Activated T-cell treated with anti-CD3 and anti-CD28 coated beads, Interleukin-2, amount 50 U/mL, for 72 hours (primary cell): ENCODE data around the gene STX8. TPM values are rescaled to one million over a fixed set of nuclear protein-coding genes. Genes with fewer than 3 reads are reported as not detected.

Source experiments
- ATAC-seq, 2 donors: fragments of 150-1000 bp; cut with Tn5 transposase; replicated peaks in 1 of 2; 2 replicates each; pipeline ENCODE4 v1.10.0; 2021; ENCODE audit warnings: moderate library complexity in 2 of 2, mild to moderate bottlenecking in 1 of 2
- DNase-seq, 2 donors: peaks; one replicate each; pipeline ENCODE4 v3.0.0; 2021 to 2022; ENCODE audit warnings: mixed read lengths in 1 of 2
- H3K27ac Mint-ChIP-seq: one replicate; pipeline ENCODE4 v1.8.0; 2022; ENCODE audit warnings: mild to moderate bottlenecking, moderate library complexity, mixed read lengths
- H3K27me3 Mint-ChIP-seq: one replicate; pipeline ENCODE4 v1.8.0; 2022; ENCODE audit warnings: low read depth, mixed read lengths
- H3K36me3 Mint-ChIP-seq, 2 donors: one replicate each; pipeline ENCODE4 v1.8.0; 2022; ENCODE audit warnings: mixed read lengths in 2 of 2, mild to moderate bottlenecking in 1 of 2; ENCODE audit not compliant: insufficient read depth in 2 of 2
- H3K4me1 Mint-ChIP-seq: one replicate; pipeline ENCODE4 v1.8.0; 2022; ENCODE audit warnings: low read depth, mixed read lengths
- H3K4me3 Mint-ChIP-seq, 2 donors: one replicate each; pipeline ENCODE4 v1.8.0; 2022; ENCODE audit warnings: mild to moderate bottlenecking in 2 of 2, mixed read lengths in 2 of 2, moderate library complexity in 2 of 2
- H3K9me3 Mint-ChIP-seq, 2 donors: one replicate each; pipeline ENCODE4 v1.8.0; 2022; ENCODE audit warnings: mixed read lengths in 2 of 2
- total RNA-seq, 2 donors: library from RNA; stranded (reverse); gene quantifications; one replicate each; pipeline ENCODE4 v1.2.3, GENCODE V29; 2022

The STX8 gene
- total RNA-seq, 2 donors from 2014 or later, result 53.8 to 61.3 TPM

DNA sequence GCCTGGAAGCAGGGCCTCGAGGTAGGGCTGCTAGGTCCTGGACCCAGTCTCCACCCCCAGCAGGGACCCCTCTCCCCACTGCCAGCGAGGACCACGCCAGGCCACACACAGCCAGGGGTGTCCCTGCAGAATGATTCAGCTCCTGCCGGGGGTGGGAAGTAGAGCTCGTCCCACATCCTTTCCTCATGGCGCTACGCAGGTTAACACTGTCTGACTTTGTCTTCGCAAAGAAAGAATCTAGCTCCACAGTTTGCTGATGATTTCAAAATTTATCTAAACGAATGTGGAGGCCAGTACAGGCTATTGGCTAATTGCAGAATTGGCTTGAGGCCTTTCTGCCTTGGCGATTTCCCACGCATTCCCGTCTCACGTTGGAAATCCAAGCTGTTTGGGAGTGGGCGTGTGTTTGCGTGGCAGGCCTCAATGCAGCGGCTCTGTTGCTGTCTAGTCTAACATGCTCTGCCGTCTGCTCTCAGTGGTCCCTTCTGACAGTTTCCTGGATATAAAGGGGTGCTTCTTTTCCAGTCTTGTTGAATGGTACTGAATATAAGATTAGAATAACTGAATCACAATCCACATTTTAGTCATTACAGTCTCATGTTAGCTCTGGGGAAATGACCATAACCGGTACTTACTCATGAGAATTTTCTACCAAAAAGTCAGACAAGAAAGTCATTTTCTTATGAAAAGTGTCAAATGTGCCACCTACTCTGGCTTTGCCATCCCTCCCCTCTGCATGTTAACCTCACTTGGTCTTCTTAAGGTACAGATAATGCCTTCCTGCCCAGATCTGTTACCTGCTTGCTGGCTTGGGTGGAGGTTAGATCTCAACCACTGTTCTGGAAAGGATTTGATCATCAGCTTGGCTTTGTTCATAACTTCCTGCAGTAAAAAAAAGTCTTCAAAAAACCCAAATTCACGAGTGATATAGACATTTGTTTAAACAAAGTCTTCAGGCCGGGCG is 301.9 kb downstream of the STX8 start:
- H3K4me1 Mint-ChIP-seq, result peaks cover 33% of the 10 kb centered on the region
- no peaks in the 10 kb centered on the region for H3K27me3 Mint-ChIP-seq
- peaks cover 0 to 3% of the 10 kb centered on the region in 2 donors for H3K36me3 Mint-ChIP-seq
- H3K27ac Mint-ChIP-seq, result peak overlapping the region; percentile 62
- H3K4me3 Mint-ChIP-seq, result peak overlapping the region; percentile 54 to 79
- H3K9me3 Mint-ChIP-seq, result no peaks in the 10 kb centered on the region
- ATAC-seq (peak; percentile 97 to 98), DNase-seq (peak; percentile 61 to 72)

DNA sequence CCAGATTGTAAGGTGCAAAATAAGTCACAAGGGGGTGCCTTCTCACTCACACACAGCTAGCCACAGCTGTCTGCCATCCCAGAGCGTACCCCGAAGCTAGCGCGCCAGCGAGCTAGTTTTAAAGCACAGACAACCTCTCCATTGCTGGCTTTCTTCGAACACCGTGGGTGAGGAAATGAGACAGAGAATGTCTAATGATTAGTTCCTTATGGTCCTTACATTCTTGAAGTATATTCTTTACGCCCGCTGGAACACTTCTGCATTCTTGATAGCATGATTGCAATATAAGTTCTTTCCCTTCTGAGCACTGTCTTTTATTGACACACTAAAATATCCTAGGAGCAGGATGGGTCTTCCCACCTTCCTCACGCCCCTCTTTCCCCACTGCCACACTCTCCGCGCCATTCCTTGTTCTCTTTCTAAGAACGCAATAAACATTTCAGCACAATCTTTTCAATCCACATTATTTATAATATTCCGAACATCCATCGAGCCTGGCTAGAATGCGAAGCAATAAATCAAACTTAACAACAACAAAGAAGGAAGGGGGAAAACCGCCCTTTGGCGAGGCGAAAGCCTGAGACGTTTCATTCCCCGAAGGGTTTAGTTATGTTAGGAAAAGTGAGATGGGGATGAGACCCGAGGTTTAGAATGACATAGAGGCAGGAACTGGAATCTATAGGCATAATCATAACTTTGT is 303.0 kb downstream of the STX8 start:
- peak overlapping the region; percentile 27 for H3K27ac Mint-ChIP-seq
- no peaks in the 10 kb centered on the region for H3K9me3 Mint-ChIP-seq
- DNase-seq (no peak), ATAC-seq (no peak)
- H3K4me3 Mint-ChIP-seq, result peak overlapping the region; percentile 0 to 7
- no peaks in the 10 kb centered on the region for H3K27me3 Mint-ChIP-seq
- peaks cover 0 to 3% of the 10 kb centered on the region in 2 donors for H3K36me3 Mint-ChIP-seq
- H3K4me1 Mint-ChIP-seq, result peaks cover 33% of the 10 kb centered on the region

DNA sequence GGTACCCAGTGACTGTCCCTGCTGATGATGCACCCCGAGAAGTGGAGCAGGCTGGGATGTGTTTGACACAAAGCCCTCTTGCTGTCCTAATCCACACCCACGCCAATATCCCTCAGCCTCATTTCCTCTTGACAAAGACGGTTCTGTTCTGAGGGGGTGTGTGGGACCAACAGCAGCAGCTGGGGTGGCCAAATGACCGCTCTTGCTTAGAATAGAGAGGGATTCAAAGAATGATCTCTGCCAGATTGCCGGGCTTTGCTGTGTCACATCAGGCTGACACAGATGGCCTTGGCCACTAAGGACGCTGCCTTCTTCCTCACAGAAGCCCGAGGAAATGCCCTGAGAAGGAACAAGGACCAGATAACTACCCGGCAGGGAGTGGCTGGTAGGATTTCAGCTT is 303.6 kb downstream of the STX8 start:
- DNase-seq, result no peak
- H3K4me3 Mint-ChIP-seq, result no peak overlapping the region
- peaks cover 0 to 3% of the 10 kb centered on the region in 2 donors for H3K36me3 Mint-ChIP-seq
- H3K4me1 Mint-ChIP-seq, result peaks cover 33% of the 10 kb centered on the region
- H3K27ac Mint-ChIP-seq, result no peak overlapping the region
- H3K27me3 Mint-ChIP-seq, result no peaks in the 10 kb centered on the region
- no peaks in the 10 kb centered on the region for H3K9me3 Mint-ChIP-seq
- no peak for ATAC-seq

DNA sequence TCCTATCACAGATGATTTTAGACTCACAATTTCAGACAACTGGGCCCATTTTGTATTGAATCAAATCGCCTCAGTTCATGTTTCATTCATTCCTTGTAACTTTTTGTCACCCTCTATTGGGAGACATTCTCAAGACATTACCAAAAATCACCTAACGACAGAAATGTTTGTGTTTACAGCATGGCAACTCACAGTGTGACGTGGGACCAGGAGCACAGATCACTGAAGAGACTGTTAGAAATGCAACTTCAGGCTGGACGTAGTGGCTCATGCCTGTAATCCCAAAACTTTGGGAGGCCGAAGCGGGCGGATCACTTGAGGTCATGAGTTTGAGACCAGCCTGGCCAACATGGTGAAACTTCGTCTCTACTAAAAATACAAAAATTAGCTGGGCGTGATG is 304.7 kb downstream of the STX8 start:
- Mint-ChIP-seq H3K9me3 (no peaks in the 10 kb centered on the region), H3K36me3 (peaks cover 0 to 3% of the 10 kb centered on the region in 2 donors), H3K4me3 (no peak overlapping the region), H3K27ac (no peak overlapping the region), H3K27me3 (no peaks in the 10 kb centered on the region), H3K4me1 (peaks cover 33% of the 10 kb centered on the region)
- ATAC-seq, result no peak
- no peak for DNase-seq

DNA sequence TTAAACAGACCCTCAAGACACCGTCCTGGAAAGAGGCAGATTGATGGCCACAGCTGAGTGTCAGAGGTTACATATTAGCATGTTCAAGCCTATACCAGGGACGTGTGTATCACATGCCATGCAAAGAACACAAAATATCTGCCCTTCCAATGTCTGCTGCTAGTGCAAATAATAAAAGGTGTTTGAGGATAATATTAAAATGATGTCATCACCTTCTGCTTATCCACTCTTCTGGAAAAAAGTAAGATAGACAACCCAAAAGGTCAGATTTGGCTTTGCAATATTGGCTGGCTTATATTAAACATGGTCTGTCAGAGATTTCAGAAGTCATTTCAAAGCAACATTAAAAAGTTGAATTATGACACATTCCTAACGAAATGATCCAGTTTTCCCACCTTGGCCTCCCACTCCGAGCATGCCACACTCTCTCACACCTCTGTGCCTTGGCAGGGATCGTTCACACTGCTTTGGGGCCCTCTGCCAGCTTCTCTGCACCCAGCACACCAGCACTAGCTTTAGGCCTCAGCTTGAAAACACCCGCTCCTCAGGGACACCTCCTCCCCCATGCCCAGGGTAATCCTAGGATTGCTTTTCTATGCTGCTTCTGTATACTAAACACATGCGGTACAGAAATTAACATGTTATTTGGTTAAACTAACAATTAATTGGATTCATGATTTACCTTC is 306.1 kb downstream of the STX8 start:
- DNase-seq (no peak), ATAC-seq (no peak)
- Mint-ChIP-seq H3K9me3 (no peaks in the 10 kb centered on the region), H3K4me1 (peaks cover 26% of the 10 kb centered on the region), H3K4me3 (no peak overlapping the region), H3K27me3 (no peaks in the 10 kb centered on the region), H3K27ac (no peak overlapping the region), H3K36me3 (peaks cover 0 to 1% of the 10 kb centered on the region in 2 donors)

DNA sequence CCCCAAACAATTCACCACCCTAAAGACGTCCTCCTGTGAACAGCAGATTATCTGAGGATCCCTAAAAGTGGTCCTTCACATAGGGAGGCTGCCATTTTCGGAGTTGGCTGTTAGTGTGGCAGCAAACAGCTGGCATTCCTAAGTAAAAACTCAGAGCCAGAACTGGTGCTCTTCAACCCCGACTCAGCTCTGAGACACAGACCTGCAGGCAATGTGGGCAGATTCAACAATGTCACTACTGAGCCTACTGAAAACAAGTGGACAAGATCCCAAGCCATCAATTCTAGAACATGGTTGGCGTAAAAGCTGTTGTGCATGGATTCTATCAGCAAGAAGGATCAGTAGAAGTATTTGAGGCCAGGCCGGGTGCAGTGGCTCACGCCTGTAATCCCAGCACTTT is 307.1 kb downstream of the STX8 start:
- no peak for ATAC-seq
- H3K4me1 Mint-ChIP-seq, result peaks cover 16% of the 10 kb centered on the region
- DNase-seq, result no peak
- peaks cover 0 to 5% of the 10 kb centered on the region in 2 donors for H3K36me3 Mint-ChIP-seq
- no peaks in the 10 kb centered on the region for H3K27me3 Mint-ChIP-seq
- no peak overlapping the region for H3K27ac Mint-ChIP-seq
- H3K4me3 Mint-ChIP-seq, result no peak overlapping the region
- no peaks in the 10 kb centered on the region for H3K9me3 Mint-ChIP-seq

DNA sequence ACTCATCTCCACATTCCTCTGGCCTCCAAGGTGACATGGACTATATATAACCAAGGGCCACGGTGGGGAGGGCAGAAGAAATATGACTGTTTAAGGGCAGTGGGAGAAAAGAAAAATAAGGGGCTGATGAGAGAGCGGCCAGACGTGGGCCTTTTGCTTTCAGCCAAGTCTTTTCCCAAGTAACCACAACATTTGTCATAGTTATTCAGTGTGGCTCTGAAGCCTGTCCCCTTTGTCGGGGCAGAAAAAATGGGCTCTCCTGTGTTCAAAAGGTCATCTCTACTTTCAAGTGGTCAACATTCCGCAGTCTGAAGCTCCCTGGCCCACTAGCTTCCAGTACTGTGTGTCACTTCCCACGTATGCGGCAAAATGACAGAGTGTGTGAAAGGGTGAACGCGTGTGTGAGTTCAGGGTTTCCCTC is 308.9 kb downstream of the STX8 start:
- ATAC-seq, result no peak
- Mint-ChIP-seq H3K36me3 (peaks cover 0 to 5% of the 10 kb centered on the region in 2 donors), H3K9me3 (no peaks in the 10 kb centered on the region), H3K27me3 (no peaks in the 10 kb centered on the region), H3K4me3 (no peak overlapping the region), H3K4me1 (peaks cover 1% of the 10 kb centered on the region), H3K27ac (no peak overlapping the region)
- no peak for DNase-seq

DNA sequence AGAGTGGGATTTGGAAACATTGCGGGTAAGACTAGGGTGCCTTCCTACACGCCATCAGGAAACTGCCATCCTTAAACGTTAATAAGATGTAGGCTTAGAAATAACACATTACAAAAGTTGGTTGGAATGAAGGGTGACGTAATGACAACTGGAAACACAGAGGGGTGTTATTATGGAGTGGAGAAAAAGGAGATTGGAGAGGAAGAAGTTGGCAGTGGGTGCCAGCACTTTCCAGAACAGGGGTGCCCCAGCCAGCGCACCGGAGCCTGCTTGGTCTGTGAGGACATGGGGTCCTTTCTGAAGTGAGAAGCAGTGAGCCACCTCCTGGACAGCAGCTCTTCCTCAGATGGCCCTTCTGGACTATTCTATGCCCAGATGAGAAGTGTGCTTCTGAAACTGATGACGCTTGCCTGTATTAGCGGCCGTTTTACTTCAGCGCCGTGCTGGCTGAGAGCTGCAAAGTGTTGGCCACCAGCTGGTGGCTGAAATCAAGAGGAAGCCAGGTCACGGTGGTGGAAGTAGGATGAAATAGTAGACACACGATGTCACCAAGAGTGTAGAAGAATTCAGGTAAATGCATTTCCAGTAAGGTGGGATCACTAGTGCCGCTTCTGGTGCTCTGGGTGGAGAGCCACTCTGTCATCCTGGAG is 309.5 kb downstream of the STX8 start:
- peaks cover 0 to 5% of the 10 kb centered on the region in 2 donors for H3K36me3 Mint-ChIP-seq
- no peak overlapping the region for H3K4me3 Mint-ChIP-seq
- no peaks in the 10 kb centered on the region for H3K9me3 Mint-ChIP-seq
- H3K4me1 Mint-ChIP-seq, result peaks cover 7% of the 10 kb centered on the region
- no peaks in the 10 kb centered on the region for H3K27me3 Mint-ChIP-seq
- no peak overlapping the region for H3K27ac Mint-ChIP-seq
- ATAC-seq (no peak), DNase-seq (no peak)

DNA sequence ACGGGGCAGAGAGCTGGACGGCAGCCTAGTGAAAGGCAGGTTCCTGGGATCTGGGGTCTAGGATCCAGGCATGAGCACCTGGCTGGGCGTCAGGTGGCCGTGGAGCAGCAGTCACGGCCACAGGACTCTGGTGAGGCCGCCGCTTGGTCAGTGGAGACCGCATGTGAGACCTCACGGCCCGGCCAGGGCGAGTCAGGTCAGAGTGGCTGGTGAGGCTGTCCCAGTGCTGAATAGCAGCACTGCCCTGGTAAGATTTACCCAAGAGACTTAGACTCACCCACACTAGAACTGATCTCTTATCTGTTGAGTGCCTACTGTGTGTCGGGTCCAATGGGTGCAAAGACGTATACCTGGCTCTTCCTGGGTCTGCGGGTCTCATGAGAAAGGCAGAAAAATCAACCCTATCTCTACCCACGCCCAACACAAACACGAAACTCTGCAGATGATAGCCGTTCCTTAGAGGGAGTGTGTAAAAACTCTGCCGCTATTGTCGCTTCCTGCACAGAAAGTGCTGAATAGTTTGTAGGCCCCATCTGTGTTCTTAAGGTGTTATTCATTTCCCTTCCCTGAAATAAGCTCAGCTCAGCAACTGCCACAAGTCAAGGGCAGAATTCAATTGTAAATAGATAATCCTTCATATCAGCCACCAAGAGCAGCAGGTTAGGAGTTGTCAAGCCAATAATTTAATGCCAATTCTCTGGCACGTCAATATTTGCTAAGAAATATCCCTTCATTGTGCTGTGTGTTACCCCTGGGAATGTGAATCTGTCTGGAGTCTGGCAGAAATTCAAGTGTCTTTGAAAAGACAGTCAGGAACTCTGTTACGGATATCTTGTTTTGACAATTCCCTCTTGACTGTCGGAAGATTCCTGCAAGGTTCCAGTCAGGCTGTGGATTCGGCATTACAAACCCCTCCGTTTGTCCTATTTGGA is 314.3 kb downstream of the STX8 start:
- H3K9me3 Mint-ChIP-seq, result no peaks in the 10 kb centered on the region
- peaks cover 0 to 6% of the 10 kb centered on the region in 2 donors for H3K36me3 Mint-ChIP-seq
- H3K27me3 Mint-ChIP-seq, result no peaks in the 10 kb centered on the region
- no peak overlapping the region for H3K4me3 Mint-ChIP-seq
- peak in 1 of 2 donors; percentile 38 for ATAC-seq
- H3K27ac Mint-ChIP-seq, result no peak overlapping the region
- H3K4me1 Mint-ChIP-seq, result peaks cover 35% of the 10 kb centered on the region
- DNase-seq, result no peak

DNA sequence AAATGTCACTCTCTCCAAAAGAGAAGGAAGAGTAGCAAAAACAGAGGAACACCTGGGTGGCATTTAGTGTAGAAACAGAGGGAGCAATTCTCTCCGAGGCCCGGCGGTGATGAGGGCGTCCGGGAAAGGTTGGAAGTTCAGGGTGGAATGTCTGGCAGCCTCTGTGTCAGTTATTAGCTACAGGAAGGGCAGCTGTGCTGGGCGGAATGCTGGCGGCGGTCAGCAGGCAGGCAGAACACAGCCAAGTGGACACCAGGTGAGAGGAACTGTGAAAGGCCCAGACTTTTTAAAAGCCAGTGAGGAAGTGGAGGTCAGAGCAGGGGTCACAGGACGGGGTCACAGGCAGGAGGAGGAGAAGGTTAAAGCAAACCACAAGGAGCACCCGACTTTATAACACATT is 316.2 kb downstream of the STX8 start:
- H3K27me3 Mint-ChIP-seq, result no peaks in the 10 kb centered on the region
- no peak for DNase-seq
- no peak overlapping the region for H3K27ac Mint-ChIP-seq
- ATAC-seq, result no peak
- no peak overlapping the region for H3K4me3 Mint-ChIP-seq
- no peaks in the 10 kb centered on the region for H3K9me3 Mint-ChIP-seq
- H3K36me3 Mint-ChIP-seq, result peaks cover 0 to 6% of the 10 kb centered on the region in 2 donors
- H3K4me1 Mint-ChIP-seq, result peaks cover 37% of the 10 kb centered on the region

DNA sequence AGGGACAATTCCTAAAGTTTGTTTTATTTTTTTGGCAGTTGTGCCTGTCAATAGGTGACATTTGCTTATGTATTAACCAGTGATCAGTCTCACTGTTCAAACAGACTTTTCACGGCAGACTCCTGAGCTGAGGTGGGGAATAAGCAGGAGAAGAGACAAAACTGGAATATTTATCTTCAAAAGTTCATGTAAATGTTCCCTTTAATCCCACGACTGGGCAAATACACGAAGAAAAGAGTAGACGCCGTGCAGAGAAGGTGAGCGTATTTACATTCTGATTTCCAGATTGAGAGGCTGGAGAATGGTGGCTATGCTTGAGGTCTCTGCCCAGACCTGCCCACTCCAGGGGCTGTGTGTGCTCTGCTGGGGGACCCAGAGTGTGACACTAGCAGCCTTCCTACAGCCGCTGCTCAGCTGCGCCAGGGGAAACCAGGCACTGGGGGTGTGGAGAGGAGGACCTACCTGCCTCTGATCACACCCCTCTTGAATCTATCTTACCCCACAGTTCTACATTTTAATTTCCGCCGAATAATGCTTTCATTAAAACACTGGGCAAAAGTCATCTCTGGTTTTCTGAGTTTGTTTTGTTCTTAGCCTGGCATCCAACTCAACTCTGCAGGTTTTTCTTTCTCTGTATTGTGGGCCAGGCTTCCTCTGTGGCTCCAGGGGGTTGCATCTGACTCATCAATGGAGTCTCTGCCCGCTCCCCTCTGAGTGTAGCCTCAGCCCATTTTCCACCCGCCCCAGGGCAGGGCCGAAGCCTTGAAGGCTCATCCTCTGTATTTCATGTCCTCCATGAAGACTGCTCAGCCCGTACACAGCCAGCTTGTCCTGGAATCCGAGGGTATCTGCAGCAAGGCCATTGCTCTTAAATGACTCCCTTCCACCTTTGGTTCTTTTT is 317.3 kb downstream of the STX8 start:
- Mint-ChIP-seq H3K9me3 (no peaks in the 10 kb centered on the region), H3K36me3 (peaks cover 0 to 2% of the 10 kb centered on the region in 2 donors), H3K4me1 (peaks cover 42% of the 10 kb centered on the region), H3K27me3 (no peaks in the 10 kb centered on the region), H3K27ac (no peak overlapping the region), H3K4me3 (no peak overlapping the region)
- peak; percentile 55 to 78 for ATAC-seq
- peak in 1 of 2 donors; percentile 24 for DNase-seq
